Lung (tissue), 12 donors: Measurements from ENCODE around the gene MLYCD. TPM values are rescaled to one million over a fixed set of nuclear protein-coding genes. Genes with fewer than 3 reads are reported as not detected.

Source experiments
- ATAC-seq: fragments of 200-7000 bp; cut with Tn5 transposase; one replicate; pipeline ENCODE4 v1.9.1; 2020; ENCODE audit warnings: moderate number of reproducible peaks; ENCODE audit not compliant: insufficient read depth, low FRiP score
- DNase-seq, 3 donors: peaks; one replicate each; pipeline ENCODE4 v3.0.0-alpha.2; 2013 to 2017
- H3K27ac ChIP-seq, 2 donors: one replicate each; pipeline ENCODE4 v1.5.1; 2013; ENCODE audit warnings: mild to moderate bottlenecking in 2 of 2, moderate library complexity in 2 of 2, control low read depth in 1 of 2, inconsistent platforms in 1 of 2, low read depth in 1 of 2, low read length in 1 of 2
- H3K27me3 ChIP-seq, 3 donors: one replicate each; pipeline ENCODE4 v1.5.1; 2013; ENCODE audit warnings: low read length in 2 of 3; ENCODE audit not compliant: control insufficient read depth in 3 of 3, insufficient read depth in 3 of 3
- H3K36me3 ChIP-seq, 4 donors: one replicate each; pipeline ENCODE4 v1.5.1; 2013; ENCODE audit warnings: low read length in 4 of 4, mild to moderate bottlenecking in 1 of 4, moderate library complexity in 1 of 4; ENCODE audit not compliant: control insufficient read depth in 4 of 4, insufficient read depth in 4 of 4
- H3K4me1 ChIP-seq, 5 donors: one replicate each; pipeline ENCODE4 v1.5.1; 2013; ENCODE audit warnings: low read length in 5 of 5, mild to moderate bottlenecking in 2 of 5, moderate library complexity in 1 of 5; ENCODE audit not compliant: control insufficient read depth in 5 of 5, insufficient read depth in 5 of 5
- H3K4me3 ChIP-seq: one replicate; pipeline ENCODE4 v1.5.1; 2013; ENCODE audit warnings: mild to moderate bottlenecking, control low read depth, moderate library complexity
- H3K9ac ChIP-seq, 2 donors: one replicate each; pipeline ENCODE4 v1.5.1; 2013; ENCODE audit warnings: low read length in 2 of 2, control low read depth in 1 of 2; ENCODE audit not compliant: insufficient read depth in 1 of 2
- H3K9me3 ChIP-seq, 4 donors: one replicate each; pipeline ENCODE4 v1.5.1; 2013; ENCODE audit warnings: low read length in 3 of 4, mild to moderate bottlenecking in 1 of 4, moderate library complexity in 1 of 4; ENCODE audit not compliant: control insufficient read depth in 4 of 4, insufficient read depth in 3 of 4
- CTCF ChIP-seq: IDR thresholded peaks from 2 replicates; pipeline ENCODE4 v1.5.1; 2012; ENCODE audit warnings: mild to moderate bottlenecking; ENCODE audit errors: control extremely low read depth, extremely low read depth
- WGBS, 2 donors: extraction: QIAGEN DNeasy Blood & Tissue Kit; methylation state at CpG; one replicate each; pipeline ENCODE4 v1.1.7; 2013; 5-methylcytosine and 5-hydroxymethylcytosine counted together
- polyA plus RNA-seq, 2 donors: library from polyadenylated mRNA; stranded (reverse); fragments of 200-250 nt; gene quantifications; one replicate each; pipeline ENCODE4 v1.2.1, GENCODE V29; 2013
- total RNA-seq, 2 donors: library from RNA; depleted of rRNA in 1 of 2; stranded (reverse); fragments of >200 nt in 1 of 2; gene quantifications; one replicate each; pipeline ENCODE4 v1.2.1, GENCODE V29; 2014 to 2021
- donor health status: control.
- donor health status: control.
- donor health status: Bipolar disorder and iron deficiency.
- donor health status: healthy.
- donor health status: DM: yes; HTN: yes; CAD: no.

Gene MLYCD
- total and polyA plus RNA-seq, 4 donors, result 2.0 to 9.1 (median 4.8) TPM

DNA sequence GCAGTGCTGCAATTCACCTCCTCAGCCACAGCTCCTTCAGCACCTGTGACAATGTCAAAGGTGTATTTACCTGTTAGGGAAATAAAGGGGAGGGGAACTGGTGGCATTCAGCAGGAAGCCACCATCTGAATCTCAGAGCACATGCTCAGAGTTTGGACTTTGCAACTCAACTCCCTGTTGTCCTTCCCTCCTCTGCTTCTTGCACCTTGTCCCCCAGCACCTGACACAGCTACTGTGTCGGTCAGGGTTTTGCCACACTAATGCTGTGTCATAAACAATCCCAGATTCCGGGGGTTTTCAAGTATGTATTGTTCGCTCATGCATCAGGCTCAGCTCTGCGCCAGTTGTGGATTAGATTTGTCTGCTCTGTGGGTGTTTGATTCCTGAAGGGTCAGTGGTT, 47.4 kb upstream of the MLYCD start:
- ATAC-seq (no peak), DNase-seq (no peak)
- Histone ChIP-seq H3K9me3 (peaks cover 0 to 2% (median 0%) of the 10 kb centered on the region in 4 donors), H3K4me1 (no peaks in the 10 kb centered on the region), H3K9ac (no peak overlapping the region), H3K4me3 (no peak overlapping the region), H3K36me3 (no peaks in the 10 kb centered on the region), H3K27me3 (peaks cover 0 to 3% (median 0%) of the 10 kb centered on the region in 3 donors), H3K27ac (no peak overlapping the region)
- WGBS, 2 donors, result 90 to 96% methylated on average over 4 of the region's 4 CpGs
- TF ChIP-seq CTCF, result no peak

- Histone ChIP-seq H3K4me1 (no peaks in the 10 kb centered on the region), H3K9me3 (peaks cover 0 to 2% (median 0%) of the 10 kb centered on the region in 4 donors), H3K4me3 (no peak overlapping the region), H3K27me3 (peaks cover 0 to 3% (median 0%) of the 10 kb centered on the region in 3 donors), H3K27ac (no peak overlapping the region), H3K9ac (no peak overlapping the region), H3K36me3 (no peaks in the 10 kb centered on the region)
- ATAC-seq (no peak), DNase-seq (no peak)
- no peak for TF ChIP-seq CTCF
- 90 to 94% methylated on average over 11 of the region's 11 CpGs for WGBS, 2 donors
These were observed 46.1 kb upstream of the MLYCD start for GRCh38 chr16:83852774-83853173.

DNA sequence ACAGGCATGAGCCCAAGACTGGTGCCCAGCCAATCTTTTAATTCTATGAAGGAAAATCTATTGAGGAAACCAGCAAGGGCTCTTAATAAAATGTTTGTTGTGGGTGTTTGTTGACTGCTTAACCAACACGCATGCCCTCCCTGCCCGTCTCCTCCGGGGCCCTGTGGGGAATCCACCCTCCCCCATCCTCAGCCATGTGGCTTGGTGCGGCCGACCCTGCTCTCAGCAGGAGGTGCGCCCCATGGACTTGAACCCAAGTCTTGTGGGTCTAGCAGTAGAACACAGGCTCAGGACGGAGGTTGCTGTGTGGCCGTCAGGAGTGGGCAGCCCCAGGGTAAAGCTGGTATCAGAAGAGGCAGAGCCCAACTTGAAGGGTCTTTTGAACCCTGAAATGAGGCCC, 45.1 kb upstream of the MLYCD start:
- H3K4me1 ChIP-seq, result no peaks in the 10 kb centered on the region
- peaks cover 0 to 2% (median 0%) of the 10 kb centered on the region in 4 donors for H3K9me3 ChIP-seq
- WGBS, 2 donors, result 94 to 96% methylated on average over 8 of the region's 8 CpGs
- H3K36me3 ChIP-seq, result no peaks in the 10 kb centered on the region
- DNase-seq (no peak), ATAC-seq (no peak)
- no peak overlapping the region for H3K27ac ChIP-seq
- no peak for TF ChIP-seq CTCF
- H3K4me3 ChIP-seq, result no peak overlapping the region
- H3K27me3 ChIP-seq, result peaks cover 0 to 3% (median 0%) of the 10 kb centered on the region in 3 donors
- H3K9ac ChIP-seq, result no peak overlapping the region

DNA sequence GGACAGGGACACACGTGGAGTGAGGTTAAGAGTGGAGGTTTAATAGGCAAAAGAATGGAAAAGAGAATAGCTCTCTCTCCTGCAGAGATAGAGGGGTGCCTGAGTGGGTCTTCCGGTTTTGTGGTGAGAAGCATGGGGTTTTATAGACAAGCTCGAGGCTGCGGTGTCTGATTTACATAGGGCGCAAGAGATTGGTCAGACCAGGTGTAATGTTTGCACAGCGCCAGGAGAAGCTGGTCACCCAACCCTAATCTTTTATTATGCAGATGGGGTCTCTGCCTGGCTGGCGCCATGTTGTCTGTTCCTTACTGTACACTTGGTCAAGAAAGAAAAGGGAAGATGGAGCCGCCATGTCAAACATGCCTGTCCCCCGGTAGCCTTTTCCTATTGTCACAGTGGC, 44.5 kb upstream of the MLYCD start:
- H3K9ac ChIP-seq, result no peak overlapping the region
- no peaks in the 10 kb centered on the region for H3K36me3 ChIP-seq
- H3K9me3 ChIP-seq, result peaks cover 0 to 2% (median 0%) of the 10 kb centered on the region in 4 donors
- no peak overlapping the region for H3K27ac ChIP-seq
- DNase-seq (no peak), ATAC-seq (no peak)
- WGBS, 2 donors, result 78 to 81% methylated on average over 9 of the region's 9 CpGs
- H3K4me1 ChIP-seq, result no peaks in the 10 kb centered on the region
- TF ChIP-seq CTCF, result no peak
- peaks cover 0 to 3% (median 0%) of the 10 kb centered on the region in 3 donors for H3K27me3 ChIP-seq
- H3K4me3 ChIP-seq, result no peak overlapping the region
